GM23248 (cell line): ENCODE measurements around the gene DAO. TPM values are rescaled to one million over a fixed set of nuclear protein-coding genes. Genes with fewer than 3 reads are reported as not detected.

Experiments
- DNase-seq: peaks from one replicate; pipeline ENCODE4 v3.0.0-alpha.2; 2015
- H2AFZ ChIP-seq: fragments of 200-600 bp; sonication (generic); 2 replicates; pipeline ENCODE4 v1.6.1; 2016; ENCODE audit warnings: antibody characterized with exemption
- H3F3A ChIP-seq: fragments of 200-600 bp; sonication (generic); 2 replicates; pipeline ENCODE4 v1.6.1; 2016; ENCODE audit warnings: mild to moderate bottlenecking, antibody characterized with exemption, mixed run types; ENCODE audit not compliant: insufficient read depth
- H3K27ac ChIP-seq: fragments of 200-600 bp; sonication (generic); 2 replicates; pipeline ENCODE4 v1.5.1; 2016; ENCODE audit warnings: mild to moderate bottlenecking
- H3K27me3 ChIP-seq: fragments of 200-600 bp; sonication (generic); replicated peaks from 2 replicates; pipeline ENCODE4 v1.6.1; 2016; ENCODE audit warnings: mild to moderate bottlenecking; ENCODE audit not compliant: insufficient read depth
- H3K36me3 ChIP-seq: fragments of 200-600 bp; sonication (generic); 2 replicates; pipeline ENCODE4 v1.6.1; 2016; ENCODE audit warnings: low read depth, mild to moderate bottlenecking
- H3K4me1 ChIP-seq: fragments of 200-600 bp; sonication (generic); 2 replicates; pipeline ENCODE4 v1.6.1; 2016; ENCODE audit warnings: mild to moderate bottlenecking; ENCODE audit not compliant: insufficient read depth
- H3K4me2 ChIP-seq: fragments of 200-600 bp; sonication (generic); one replicate; pipeline ENCODE4 v1.6.1; 2016; ENCODE audit warnings: mild to moderate bottlenecking; ENCODE audit not compliant: unreplicated experiment
- H3K4me3 ChIP-seq: fragments of 200-600 bp; sonication (generic); 2 replicates; pipeline ENCODE4 v1.5.1; 2016; ENCODE audit warnings: mild to moderate bottlenecking
- H3K79me2 ChIP-seq: fragments of 200-600 bp; sonication (generic); 2 replicates; pipeline ENCODE4 v1.6.1; 2016; ENCODE audit warnings: mild to moderate bottlenecking; ENCODE audit not compliant: insufficient read depth
- H3K9ac ChIP-seq: fragments of 200-600 bp; sonication (generic); 2 replicates; pipeline ENCODE4 v1.6.1; 2016; ENCODE audit warnings: mild to moderate bottlenecking
- H3K9me2 ChIP-seq: fragments of 200-600 bp; sonication (generic); 2 replicates; pipeline ENCODE4 v1.6.1; 2016; ENCODE audit warnings: mixed run types, mild to moderate bottlenecking, moderate library complexity; ENCODE audit not compliant: insufficient read depth
- H3K9me3 ChIP-seq: fragments of 200-600 bp; sonication (generic); one replicate; pipeline ENCODE4 v1.6.1; 2017; ENCODE audit warnings: low read depth
- H4K20me1 ChIP-seq: fragments of 200-600 bp; sonication (generic); 2 replicates; pipeline ENCODE4 v1.6.0; 2016; ENCODE audit not compliant: insufficient read depth
- EZH2 ChIP-seq: fragments of 200-600 bp; sonication (generic); IDR thresholded peaks from 2 replicates; pipeline ENCODE4 v1.6.1; 2018; ENCODE audit warnings: antibody characterized with exemption, mild to moderate bottlenecking; ENCODE audit not compliant: insufficient read depth, poor library complexity, severe bottlenecking
- EZH2phosphoT487 ChIP-seq: fragments of 200-600 bp; sonication (generic); IDR thresholded peaks from 2 replicates; pipeline ENCODE4 v1.6.1; 2018; ENCODE audit warnings: antibody characterized with exemption, moderate library complexity, mild to moderate bottlenecking, low read depth; ENCODE audit not compliant: insufficient read depth
- WGBS, 2 experiments: methylation state at CpG; one replicate each; pipeline ENCODE4 v1.1.6; 2015 to 2017; ENCODE audit warnings: low lambda C conversion rate in 2 of 2, low coverage in 1 of 2; ENCODE audit errors: missing lambda C conversion rate in 2 of 2; 5-methylcytosine and 5-hydroxymethylcytosine counted together
- in situ Hi-C: fragments of 300-500 bp; cut with MboI; formaldehyde crosslinking; loops from 2 replicates; pipeline ENCODE4 v1.15.0; 2020
- polyA plus RNA-seq: library from polyadenylated mRNA; unstranded; fragments of >200 nt; fragmentation: Nextera tagmentation; extraction: Ambion mirVana; gene quantifications from 2 replicates; pipeline ENCODE4 v1.2.1, GENCODE V29; 2016
- total RNA-seq: library from RNA; depleted of rRNA; stranded (reverse); fragments of >200 nt; shearing (Covaris generic); gene quantifications from 2 replicates; pipeline ENCODE4 v1.2.3, GENCODE V29; 2014

The DAO gene
- total and polyA plus RNA-seq, 2 experiments from 2014 or later: not detected

GRCh38 chr12:108884116-108885012 lies 4.5 kb downstream of the DAO start:
- peak; percentile 37 for DNase-seq
- Histone ChIP-seq H3K27me3 (no peaks in the 10 kb centered on the region), H3K79me2 (no peaks in the 10 kb centered on the region), H3F3A (no peaks in the 10 kb centered on the region), H3K36me3 (no peaks in the 10 kb centered on the region), H3K4me2 (no peak overlapping the region), H3K9me2 (no peaks in the 10 kb centered on the region), H3K9me3 (no peaks in the 10 kb centered on the region), H2AFZ (no peak overlapping the region), H3K9ac (no peak overlapping the region), H4K20me1 (no peaks in the 10 kb centered on the region), H3K27ac (no peak overlapping the region), H3K4me1 (no peaks in the 10 kb centered on the region), H3K4me3 (no peak overlapping the region)
- TF ChIP-seq EZH2 (no peak), EZH2phosphoT487 (no peak)
- WGBS, 2 experiments: 52 to 53% methylated on average over 16 of the region's 16 CpGs
- in situ Hi-C loops: no loop called here

GRCh38 chr12:108886873-108887629 lies 7.2 kb downstream of the DAO start:
- Histone ChIP-seq H3K4me3 (no peak overlapping the region), H2AFZ (no peak overlapping the region), H3K36me3 (no peaks in the 10 kb centered on the region), H3K79me2 (no peaks in the 10 kb centered on the region), H3K9me3 (no peaks in the 10 kb centered on the region), H3K9ac (no peak overlapping the region), H3K27ac (no peak overlapping the region), H3F3A (no peaks in the 10 kb centered on the region), H3K27me3 (no peaks in the 10 kb centered on the region), H3K9me2 (no peaks in the 10 kb centered on the region), H3K4me1 (no peaks in the 10 kb centered on the region), H3K4me2 (no peak overlapping the region), H4K20me1 (no peaks in the 10 kb centered on the region)
- 59 to 60% methylated on average over 9 of the region's 9 CpGs for WGBS, 2 experiments
- in situ Hi-C loops: no loop called here
- no peak for DNase-seq
- TF ChIP-seq EZH2phosphoT487 (no peak), EZH2 (no peak)

GRCh38 chr12:108888031-108888430 lies 8.1 kb downstream of the DAO start:
- Histone ChIP-seq H3K27me3 (no peaks in the 10 kb centered on the region), H3K79me2 (no peaks in the 10 kb centered on the region), H3K9me3 (no peaks in the 10 kb centered on the region), H3K9ac (no peak overlapping the region), H4K20me1 (no peaks in the 10 kb centered on the region), H2AFZ (no peak overlapping the region), H3K4me2 (no peak overlapping the region), H3K36me3 (no peaks in the 10 kb centered on the region), H3K27ac (no peak overlapping the region), H3K4me3 (no peak overlapping the region), H3K4me1 (no peaks in the 10 kb centered on the region), H3K9me2 (no peaks in the 10 kb centered on the region), H3F3A (no peaks in the 10 kb centered on the region)
- TF ChIP-seq EZH2phosphoT487 (no peak), EZH2 (no peak)
- 31 to 37% methylated on average over 6 of the region's 6 CpGs for WGBS, 2 experiments
- in situ Hi-C loops: no loop called here
- DNase-seq: no peak

- Histone ChIP-seq H2AFZ (no peak overlapping the region), H3K4me3 (no peak overlapping the region), H3K27ac (no peak overlapping the region), H3K4me2 (no peak overlapping the region), H3F3A (no peaks in the 10 kb centered on the region), H3K79me2 (no peaks in the 10 kb centered on the region), H3K4me1 (no peaks in the 10 kb centered on the region), H3K9me3 (no peaks in the 10 kb centered on the region), H4K20me1 (no peaks in the 10 kb centered on the region), H3K36me3 (no peaks in the 10 kb centered on the region), H3K27me3 (no peaks in the 10 kb centered on the region), H3K9ac (no peak overlapping the region), H3K9me2 (no peaks in the 10 kb centered on the region)
- TF ChIP-seq EZH2 (no peak), EZH2phosphoT487 (no peak)
- 33 to 47% methylated on average over 2 of the region's 2 CpGs for WGBS, 2 experiments
- DNase-seq: peak; percentile 12
- in situ Hi-C loops: no loop called here
Observed at GRCh38 chr12:108890208-108890607, 10.3 kb downstream of the DAO start.
